ENCODE results near the gene CLDN4. TPM values are rescaled to one million over a fixed set of nuclear protein-coding genes. Genes with fewer than 3 reads are reported as not detected.

CLDN4 gene
- total and polyA plus RNA-seq, 12 donors, result 0.04 to 1.2 (median 0.41) TPM; not detected in 1

DNA sequence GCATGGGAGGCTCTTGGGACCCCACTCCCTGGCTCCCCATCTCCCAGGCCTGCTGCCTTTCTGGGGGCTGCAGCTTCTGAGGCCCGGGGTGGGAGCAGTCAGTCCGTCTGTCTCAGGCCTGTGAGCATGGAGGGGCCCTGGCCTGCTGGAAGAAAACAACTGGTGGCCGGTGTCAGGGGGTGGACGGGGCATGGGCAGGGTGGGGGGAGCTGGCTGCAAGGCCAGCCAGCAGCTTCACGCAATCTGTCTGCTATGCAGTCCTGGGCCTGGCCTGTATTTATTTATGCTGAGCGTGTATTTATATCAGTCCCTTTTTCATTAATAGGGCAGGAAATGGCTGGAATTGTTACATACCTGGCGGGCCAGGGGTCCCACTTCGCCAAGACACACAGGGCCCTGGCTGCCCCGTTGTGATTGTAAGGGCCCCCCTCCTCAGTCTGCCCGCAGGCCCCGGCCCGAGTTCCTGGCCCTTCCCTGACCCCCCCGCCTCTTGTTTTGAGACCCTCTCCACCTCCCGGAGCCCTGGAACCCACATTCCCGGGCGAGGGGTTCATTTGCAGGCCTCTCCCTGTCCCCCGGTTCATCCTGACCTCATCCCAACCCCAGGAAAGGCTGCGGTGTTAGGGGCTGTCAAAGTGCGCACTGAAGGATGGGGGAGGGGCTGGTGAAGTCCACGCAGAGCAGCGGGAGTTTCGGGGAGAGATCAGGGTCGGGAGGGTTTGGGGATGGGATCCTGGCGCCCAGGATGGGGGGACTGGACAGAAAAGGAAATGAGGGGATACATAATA, 38.4 kb downstream of the CLDN4 start:
- Histone ChIP-seq H3K27ac (peak overlapping the region in 1 of 5 donors; percentile 34), H3K27me3 (no peaks in the 10 kb centered on the region), H3K4me3 (no peak overlapping the region), H3K9me3 (replicated peaks in 1 of 3) (no peaks in the 10 kb centered on the region), H3K36me3 (replicated peaks in 1 of 2) (no peaks in the 10 kb centered on the region), H3K4me1 (replicated peaks in 1 of 2) (no peaks in the 10 kb centered on the region)
- no peak for DNase-seq
- 55 to 68% (median 61%) methylated on average over 21 to 24 of the region's 24 CpGs for WGBS, 4 donors
- TF ChIP-seq, protein P1, sequence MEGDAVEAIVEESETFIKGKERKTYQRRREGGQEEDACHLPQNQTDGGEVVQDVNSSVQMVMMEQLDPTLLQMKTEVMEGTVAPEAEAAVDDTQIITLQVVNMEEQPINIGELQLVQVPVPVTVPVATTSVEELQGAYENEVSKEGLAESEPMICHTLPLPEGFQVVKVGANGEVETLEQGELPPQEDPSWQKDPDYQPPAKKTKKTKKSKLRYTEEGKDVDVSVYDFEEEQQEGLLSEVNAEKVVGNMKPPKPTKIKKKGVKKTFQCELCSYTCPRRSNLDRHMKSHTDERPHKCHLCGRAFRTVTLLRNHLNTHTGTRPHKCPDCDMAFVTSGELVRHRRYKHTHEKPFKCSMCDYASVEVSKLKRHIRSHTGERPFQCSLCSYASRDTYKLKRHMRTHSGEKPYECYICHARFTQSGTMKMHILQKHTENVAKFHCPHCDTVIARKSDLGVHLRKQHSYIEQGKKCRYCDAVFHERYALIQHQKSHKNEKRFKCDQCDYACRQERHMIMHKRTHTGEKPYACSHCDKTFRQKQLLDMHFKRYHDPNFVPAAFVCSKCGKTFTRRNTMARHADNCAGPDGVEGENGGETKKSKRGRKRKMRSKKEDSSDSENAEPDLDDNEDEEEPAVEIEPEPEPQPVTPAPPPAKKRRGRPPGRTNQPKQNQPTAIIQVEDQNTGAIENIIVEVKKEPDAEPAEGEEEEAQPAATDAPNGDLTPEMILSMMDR (IDR thresholded peaks at IDR 0.05), result no peak
- TF ChIP-seq POLR2A (IDR thresholded peaks at IDR 0.05), result no peak
- intact Hi-C loops (cut with DNase I), result loop anchor here (5.0 to 10.0 kb wide), 3 partner anchors 153 to 346 kb away; partner anchors contain the start of genes ELN (in 1 of the 2) and LAT2 (in 1 of the 2)

DNA sequence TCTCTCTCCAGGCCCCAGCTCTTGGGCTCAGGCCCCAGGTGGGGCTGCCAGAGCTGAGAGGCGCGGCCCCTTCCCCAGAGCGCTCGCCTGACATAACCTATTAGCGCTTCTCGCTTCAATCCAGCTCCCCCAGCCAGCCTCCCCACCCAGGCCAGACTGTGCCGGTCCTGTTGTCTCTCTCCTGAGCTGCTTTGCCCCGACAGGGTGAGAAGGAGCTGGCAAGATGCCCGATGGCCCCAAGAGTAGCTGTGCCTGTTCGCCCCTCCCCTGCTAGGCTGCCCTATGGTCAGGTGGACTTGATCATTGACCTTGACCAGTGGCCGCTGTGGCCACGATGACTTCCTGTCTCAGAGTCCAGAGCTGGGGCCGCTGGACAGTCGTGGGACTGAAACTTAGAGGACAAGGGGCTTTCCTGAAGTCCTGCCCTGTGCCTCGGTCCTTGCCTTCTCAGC, 39.3 kb downstream of the CLDN4 start:
- Histone ChIP-seq H3K4me3 (no peak overlapping the region), H3K4me1 (replicated peaks in 1 of 2) (no peaks in the 10 kb centered on the region), H3K27me3 (no peaks in the 10 kb centered on the region), H3K9me3 (replicated peaks in 1 of 3) (no peaks in the 10 kb centered on the region), H3K27ac (peak overlapping the region in 1 of 5 donors; percentile 34), H3K36me3 (replicated peaks in 1 of 2) (no peaks in the 10 kb centered on the region)
- peak in 2 of 7 donors; percentile 17 to 60 for DNase-seq
- intact Hi-C loops (cut with DNase I), result no loop called here
- 29 to 71% (median 59%) methylated on average over 2 to 15 of the region's 15 CpGs for WGBS, 4 donors
- no peak for TF ChIP-seq POLR2A (IDR thresholded peaks at IDR 0.05)
- TF ChIP-seq, protein P1 (IDR thresholded peaks at IDR 0.05), result no peak

DNA sequence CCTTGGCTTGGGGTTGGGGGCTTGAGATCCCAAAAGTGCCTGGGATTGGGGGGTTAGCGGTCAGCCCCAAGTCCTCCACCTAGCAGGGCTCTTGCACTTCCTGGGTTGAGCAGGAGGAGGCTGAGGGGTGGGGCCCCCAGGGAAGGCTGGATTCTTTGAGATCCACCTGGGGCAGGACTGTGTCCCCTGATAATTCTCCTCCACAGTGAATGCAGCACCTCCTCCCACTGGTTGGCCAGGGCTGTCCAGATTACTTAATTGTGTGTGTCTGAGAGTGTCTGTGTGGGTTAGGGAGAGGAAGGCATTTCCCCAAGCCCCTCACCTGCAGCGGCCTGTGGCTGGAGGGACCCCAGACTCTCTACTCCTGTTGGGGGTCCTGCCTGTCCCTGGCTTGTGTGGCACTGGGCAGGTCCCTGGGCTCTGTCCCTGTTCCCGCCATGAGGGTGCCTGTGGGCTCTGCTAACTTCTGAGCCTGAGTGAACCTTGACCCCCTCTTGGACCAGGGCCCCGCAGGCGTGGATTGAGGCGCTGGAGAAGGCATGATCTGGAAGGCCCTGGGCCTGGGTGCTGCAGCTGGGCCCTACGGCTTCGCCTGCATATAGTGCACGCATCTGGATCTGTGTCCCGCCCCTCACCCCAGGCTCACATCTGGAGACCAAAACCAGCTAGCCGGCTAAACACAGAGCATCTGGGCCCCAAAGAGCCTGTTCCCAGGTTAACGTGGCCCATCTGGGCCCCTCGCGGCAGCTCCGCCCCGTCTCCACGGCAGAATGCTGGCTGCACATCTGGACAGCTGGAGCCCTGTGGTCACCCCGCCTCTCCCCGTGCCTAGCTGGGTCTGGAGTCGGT, 40.6 kb downstream of the CLDN4 start:
- TF ChIP-seq POLR2A (IDR thresholded peaks at IDR 0.05), result no peak
- TF ChIP-seq, protein P1 (IDR thresholded peaks at IDR 0.05), result no peak
- Histone ChIP-seq H3K36me3 (replicated peaks in 1 of 2) (no peaks in the 10 kb centered on the region), H3K9me3 (replicated peaks in 1 of 3) (no peaks in the 10 kb centered on the region), H3K4me3 (no peak overlapping the region), H3K4me1 (replicated peaks in 1 of 2) (no peaks in the 10 kb centered on the region), H3K27me3 (no peaks in the 10 kb centered on the region), H3K27ac (peak overlapping the region in 1 of 5 donors; percentile 22)
- no peak for DNase-seq
- intact Hi-C loops (cut with DNase I), result no loop called here
- WGBS, 4 donors, result 63 to 77% (median 74%) methylated on average over 16 to 20 of the region's 20 CpGs

Measured in adrenal gland (tissue), 12 donors.